ENCODE measurements around the gene IRAK2. TPM values are rescaled to one million over a fixed set of nuclear protein-coding genes. Genes with fewer than 3 reads are reported as not detected.

The IRAK2 gene
- total RNA-seq: 0.39 and 0.44 TPM in 2 replicates
- long read RNA-seq, partial matches to known transcripts: 0 of 1 reads
- long read RNA-seq, other reads (novel, unspliced or antisense): 0 of 1 reads

- peak within 1 kb of the TSS; percentile 75 for H3K4me3 Mint-ChIP-seq
- peak; percentile 52 for DNase-seq (ENCODE audit: low read depth, low spot score)
- H3K9me3 Mint-ChIP-seq: peaks cover 4% of the 10 kb centered on the region
- peaks cover 7% of the 10 kb centered on the region for H3K27me3 Mint-ChIP-seq (ENCODE audit: low read depth)
- no peak within 1 kb of the TSS for H3K27ac Mint-ChIP-seq (ENCODE audit: unreplicated experiment)
- H3K36me3 Mint-ChIP-seq (ENCODE audit: low read depth): no peaks in the 10 kb centered on the region
- H3K4me1 Mint-ChIP-seq: no peaks in the 10 kb centered on the region
- TF ChIP-seq CTCF (conservative IDR thresholded peaks at IDR 0.05): peak; percentile 86
These were observed at the start of gene IRAK2 for GRCh38 chr3:10164546-10165393. TSS of gene IRAK2 (plus strand) at chr3:10164919. CDS start at chr3:10164955, 36 bp downstream.

GRCh38 chr3:10115326-10116137, 49.2 kb upstream of the IRAK2 start, which contains the start of gene BRK1:
TSS of gene BRK1 (plus strand) at chr3:10115675. CDS start at chr3:10115702, 27 bp downstream.
- Mint-ChIP-seq H3K4me3 (peak within 1 kb of the TSS; percentile 99), H3K36me3 (ENCODE audit: low read depth) (no peaks in the 10 kb centered on the region), H3K9me3 (no peaks in the 10 kb centered on the region), H3K27me3 (ENCODE audit: low read depth) (peaks cover 4% of the 10 kb centered on the region), H3K4me1 (peaks cover 17% of the 10 kb centered on the region), H3K27ac (ENCODE audit: unreplicated experiment) (peak within 1 kb of the TSS; percentile 95)
- peak; percentile 79 for DNase-seq (ENCODE audit: low read depth, low spot score)
- TF ChIP-seq CTCF (conservative IDR thresholded peaks at IDR 0.05): no peak

GRCh38 chr3:10116138-10116460, 48.6 kb upstream of the IRAK2 start:
- TF ChIP-seq CTCF (conservative IDR thresholded peaks at IDR 0.05): no peak
- Mint-ChIP-seq H3K4me3 (peak overlapping the region; percentile 99), H3K4me1 (peaks cover 17% of the 10 kb centered on the region), H3K27me3 (ENCODE audit: low read depth) (peaks cover 4% of the 10 kb centered on the region), H3K27ac (ENCODE audit: unreplicated experiment) (peak overlapping the region; percentile 95), H3K36me3 (ENCODE audit: low read depth) (no peaks in the 10 kb centered on the region), H3K9me3 (no peaks in the 10 kb centered on the region)
- DNase-seq (ENCODE audit: low read depth, low spot score): no peak

GRCh38 chr3:10116928-10117327, 47.8 kb upstream of the IRAK2 start:
- Mint-ChIP-seq H3K9me3 (no peaks in the 10 kb centered on the region), H3K27ac (ENCODE audit: unreplicated experiment) (no peak overlapping the region), H3K4me1 (peaks cover 17% of the 10 kb centered on the region), H3K36me3 (ENCODE audit: low read depth) (no peaks in the 10 kb centered on the region), H3K4me3 (peak overlapping the region; percentile 99), H3K27me3 (ENCODE audit: low read depth) (peaks cover 1% of the 10 kb centered on the region)
- no peak for TF ChIP-seq CTCF (conservative IDR thresholded peaks at IDR 0.05)
- DNase-seq (ENCODE audit: low read depth, low spot score): no peak

GRCh38 chr3:10119376-10119775, 45.3 kb upstream of the IRAK2 start:
- TF ChIP-seq CTCF (conservative IDR thresholded peaks at IDR 0.05): no peak
- Mint-ChIP-seq H3K36me3 (ENCODE audit: low read depth) (no peaks in the 10 kb centered on the region), H3K4me1 (peaks cover 17% of the 10 kb centered on the region), H3K27ac (ENCODE audit: unreplicated experiment) (no peak overlapping the region), H3K4me3 (peak overlapping the region; percentile 52), H3K9me3 (no peaks in the 10 kb centered on the region), H3K27me3 (ENCODE audit: low read depth) (no peaks in the 10 kb centered on the region)
- no peak for DNase-seq (ENCODE audit: low read depth, low spot score)

All from neural crest cell (in vitro differentiated cells).